Dedifferentiated amniotic fluid mesenchymal stem cell (primary cell): Measurements from ENCODE around the gene RAB22A.
"Not testable (repeated sequence)": the region's sequence is repeated elsewhere in the genome, so short reads cannot be mapped to it uniquely, and the experiment has no call there.

Source experiments
- DNase-seq: peaks from one replicate; pipeline ENCODE4 v3.0.0-alpha.2; 2016; ENCODE audit errors: extremely low spot score

The RAB22A gene

GRCh38 chr20:58408603-58409246 is 99.2 kb downstream of the RAB22A start:
- no peak for DNase-seq

- DNase-seq = not testable (repeated sequence)
Measured at GRCh38 chr20:58414216-58414615, 104.7 kb downstream of the RAB22A start.

- DNase-seq = not testable (repeated sequence)
Measured at GRCh38 chr20:58414786-58415185, 105.3 kb downstream of the RAB22A start.

GRCh38 chr20:58416057-58416456 is 106.5 kb downstream of the RAB22A start:
- DNase-seq = no peak

- no peak for DNase-seq
Measured at GRCh38 chr20:58416835-58417234, 107.3 kb downstream of the RAB22A start.
